K562 (cell line): ENCODE data around the gene OVCA2. TPM values are rescaled to one million over a fixed set of nuclear protein-coding genes. Genes with fewer than 3 reads are reported as not detected.

Experiments
- TFAM ChIP-seq: fragments of 250-450 bp; sonication (Bioruptor Pico); conservative IDR thresholded peaks from 2 replicates; pipeline ENCODE4 v1.5.0; 2021; ENCODE audit warnings: mild to moderate bottlenecking, moderate library complexity
- ZNF75A ChIP-seq: fragments of 450-650 bp; formaldehyde crosslinking; IDR thresholded peaks from 2 replicates; pipeline ENCODE4 v1.4.0; 2020; ENCODE audit warnings: mild to moderate bottlenecking
- polyA plus RNA-seq, 8 experiments: library from polyadenylated mRNA; depleted of rRNA in 4 of 8; stranded (reverse) in 5 of 8; unstranded in 3 of 8; fragments of >200 nt; fragmentation: Nextera tagmentation in 2 of 8; fragmentation: Illumina TruSeq in 1 of 8; extraction: Ambion mirVana in 2 of 8; extraction: Trizol in 1 of 8; gene quantifications; 2 replicates each; pipeline versions ENCODE4 v1.2.1 to v1.2.3, GENCODE V29; 2011 to 2014; ENCODE audit warnings: inconsistent platforms in 1 of 8, missing spikeins in 1 of 8
- total RNA-seq, 7 experiments: library from RNA; depleted of rRNA in 6 of 7; stranded (reverse); fragments of >200 nt in 6 of 7; fragmentation: Illumina TruSeq in 2 of 7; extraction: Trizol in 2 of 7; gene quantifications; 2 replicates each; pipeline versions ENCODE4 v1.2.1 to v1.2.3, GENCODE V29; 2011 to 2021; ENCODE audit warnings: low replicate concordance in 1 of 7
- TF ChIP-seq, protein P1 (sequence below): fragments of 450-650 bp; IDR thresholded peaks from 2 replicates; pipeline ENCODE4 v1.6.1; 2016; ENCODE audit warnings: low read depth
- TF ChIP-seq, protein P2 (sequence below): fragments of 250-450 bp; sonication (Bioruptor Pico); IDR thresholded peaks from 2 replicates; pipeline ENCODE4 v1.8.0; 2022; ENCODE audit warnings: moderate library complexity, mild to moderate bottlenecking, inconsistent platforms

OVCA2 gene
- total and polyA plus RNA-seq, 9 of the 15 experiments (the other 6 are each of a cell fraction or from before 2014, with no cell fraction given) = 3.0 to 23.7 (median 14.1) TPM

DNA sequence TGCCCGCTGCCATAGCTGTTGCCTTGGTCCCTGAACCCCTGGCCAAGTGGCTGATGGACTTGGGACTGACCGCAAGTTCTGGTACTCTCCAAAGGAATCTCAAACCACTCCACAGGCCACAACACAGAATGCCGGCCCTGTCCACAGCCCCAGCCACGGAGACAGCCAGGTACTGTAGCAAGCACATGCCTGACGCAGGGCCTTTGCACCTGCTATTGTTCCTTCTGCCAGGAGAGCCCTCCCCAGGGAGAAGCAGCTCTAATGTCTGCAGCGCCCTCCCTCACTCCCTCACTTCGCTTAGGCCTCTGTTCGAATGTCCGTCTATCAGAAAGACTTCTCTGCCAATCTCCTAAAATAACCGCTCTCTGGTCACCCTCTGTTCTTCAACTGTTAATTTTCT is 32.1 kb upstream of the OVCA2 start (continued):
- TF ChIP-seq, protein P1, sequence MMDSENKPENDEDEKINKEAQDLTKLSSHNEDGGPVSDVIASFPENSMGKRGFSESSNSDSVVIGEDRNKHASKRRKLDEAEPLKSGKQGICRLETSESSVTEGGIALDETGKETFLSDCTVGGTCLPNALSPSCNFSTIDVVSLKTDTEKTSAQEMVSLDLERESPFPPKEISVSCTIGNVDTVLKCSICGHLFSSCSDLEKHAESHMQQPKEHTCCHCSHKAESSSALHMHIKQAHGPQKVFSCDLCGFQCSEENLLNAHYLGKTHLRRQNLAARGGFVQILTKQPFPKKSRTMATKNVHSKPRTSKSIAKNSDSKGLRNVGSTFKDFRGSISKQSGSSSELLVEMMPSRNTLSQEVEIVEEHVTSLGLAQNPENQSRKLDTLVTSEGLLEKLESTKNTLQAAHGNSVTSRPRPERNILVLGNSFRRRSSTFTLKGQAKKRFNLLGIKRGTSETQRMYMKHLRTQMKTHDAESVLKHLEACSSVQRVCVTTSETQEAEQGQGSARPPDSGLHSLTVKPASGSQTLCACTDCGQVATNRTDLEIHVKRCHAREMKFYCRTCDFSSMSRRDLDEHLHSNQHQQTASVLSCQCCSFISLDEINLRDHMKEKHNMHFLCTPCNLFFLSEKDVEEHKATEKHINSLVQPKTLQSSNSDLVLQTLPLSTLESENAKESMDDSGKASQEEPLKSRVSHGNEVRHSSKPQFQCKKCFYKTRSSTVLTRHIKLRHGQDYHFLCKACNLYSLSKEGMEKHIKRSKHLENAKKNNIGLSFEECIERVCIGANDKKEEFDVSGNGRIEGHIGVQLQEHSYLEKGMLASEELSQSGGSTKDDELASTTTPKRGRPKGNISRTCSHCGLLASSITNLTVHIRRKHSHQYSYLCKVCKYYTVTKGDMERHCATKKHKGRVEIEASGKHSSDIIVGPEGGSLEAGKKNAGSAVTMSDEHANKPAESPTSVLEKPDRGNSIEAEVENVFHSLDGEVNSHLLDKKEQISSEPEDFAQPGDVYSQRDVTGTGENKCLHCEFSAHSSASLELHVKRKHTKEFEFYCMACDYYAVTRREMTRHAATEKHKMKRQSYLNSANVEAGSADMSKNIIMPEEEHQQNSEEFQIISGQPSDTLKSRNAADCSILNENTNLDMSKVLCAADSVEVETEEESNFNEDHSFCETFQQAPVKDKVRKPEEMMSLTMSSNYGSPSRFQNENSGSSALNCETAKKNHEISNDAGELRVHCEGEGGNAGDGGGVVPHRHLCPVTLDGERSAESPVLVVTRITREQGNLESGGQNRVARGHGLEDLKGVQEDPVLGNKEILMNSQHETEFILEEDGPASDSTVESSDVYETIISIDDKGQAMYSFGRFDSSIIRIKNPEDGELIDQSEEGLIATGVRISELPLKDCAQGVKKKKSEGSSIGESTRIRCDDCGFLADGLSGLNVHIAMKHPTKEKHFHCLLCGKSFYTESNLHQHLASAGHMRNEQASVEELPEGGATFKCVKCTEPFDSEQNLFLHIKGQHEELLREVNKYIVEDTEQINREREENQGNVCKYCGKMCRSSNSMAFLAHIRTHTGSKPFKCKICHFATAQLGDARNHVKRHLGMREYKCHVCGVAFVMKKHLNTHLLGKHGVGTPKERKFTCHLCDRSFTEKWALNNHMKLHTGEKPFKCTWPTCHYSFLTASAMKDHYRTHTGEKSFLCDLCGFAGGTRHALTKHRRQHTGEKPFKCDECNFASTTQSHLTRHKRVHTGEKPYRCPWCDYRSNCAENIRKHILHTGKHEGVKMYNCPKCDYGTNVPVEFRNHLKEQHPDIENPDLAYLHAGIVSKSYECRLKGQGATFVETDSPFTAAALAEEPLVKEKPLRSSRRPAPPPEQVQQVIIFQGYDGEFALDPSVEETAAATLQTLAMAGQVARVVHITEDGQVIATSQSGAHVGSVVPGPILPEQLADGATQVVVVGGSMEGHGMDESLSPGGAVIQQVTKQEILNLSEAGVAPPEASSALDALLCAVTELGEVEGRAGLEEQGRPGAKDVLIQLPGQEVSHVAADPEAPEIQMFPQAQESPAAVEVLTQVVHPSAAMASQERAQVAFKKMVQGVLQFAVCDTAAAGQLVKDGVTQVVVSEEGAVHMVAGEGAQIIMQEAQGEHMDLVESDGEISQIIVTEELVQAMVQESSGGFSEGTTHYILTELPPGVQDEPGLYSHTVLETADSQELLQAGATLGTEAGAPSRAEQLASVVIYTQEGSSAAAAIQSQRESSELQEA = no peak
- TF ChIP-seq, protein P2, sequence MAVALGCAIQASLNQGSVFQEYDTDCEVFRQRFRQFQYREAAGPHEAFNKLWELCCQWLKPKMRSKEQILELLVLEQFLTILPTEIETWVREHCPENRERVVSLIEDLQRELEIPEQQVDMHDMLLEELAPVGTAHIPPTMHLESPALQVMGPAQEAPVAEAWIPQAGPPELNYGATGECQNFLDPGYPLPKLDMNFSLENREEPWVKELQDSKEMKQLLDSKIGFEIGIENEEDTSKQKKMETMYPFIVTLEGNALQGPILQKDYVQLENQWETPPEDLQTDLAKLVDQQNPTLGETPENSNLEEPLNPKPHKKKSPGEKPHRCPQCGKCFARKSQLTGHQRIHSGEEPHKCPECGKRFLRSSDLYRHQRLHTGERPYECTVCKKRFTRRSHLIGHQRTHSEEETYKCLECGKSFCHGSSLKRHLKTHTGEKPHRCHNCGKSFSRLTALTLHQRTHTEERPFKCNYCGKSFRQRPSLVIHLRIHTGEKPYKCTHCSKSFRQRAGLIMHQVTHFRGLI (CRISPR knock-in tag) = no peak
- TF ChIP-seq TFAM (CRISPR knock-in tag) (no peak), ZNF75A (CRISPR knock-in tag) (no peak)
